H1 (cell line): ENCODE data around the gene PDZK1IP1. TPM values are rescaled to one million over a fixed set of nuclear protein-coding genes. Genes with fewer than 3 reads are reported as not detected.
A peak's percentile ranks its signal among the peaks of the same experiment; 100 is the strongest.

Source experiments
- CTCF ChIA-PET: fragments of 300-600 bp; sonication (Branson Sonifier 250); formaldehyde crosslinking; loops from one replicate; lab custom pipeline; 2021; ENCODE audit not compliant: partially characterized antibody; lab: Charles Lee
- POLR2A ChIA-PET: fragments of 300-600 bp; sonication (Branson Sonifier 250); formaldehyde crosslinking; loops from one replicate; lab custom pipeline; 2021; ENCODE audit warnings: inconsistent platforms; ENCODE audit not compliant: partially characterized antibody; lab: Charles Lee
- DNase-seq, 2 experiments: peaks; one replicate each; pipeline versions ENCODE4 v3.0.0 to v3.0.0-alpha.2; 2010 to 2022; ENCODE audit warnings: low spot score in 2 of 2, low read depth in 1 of 2, mixed read lengths in 1 of 2
- FAIRE-seq: peaks from 2 replicates; lab custom pipeline; 2011; peaks lifted over from hg19 to GRCh38; lab: Jason Lieb, UNC
- H2AFZ ChIP-seq: 2 replicates; pipeline ENCODE4 v1.8.1; 2012; ENCODE audit warnings: low read length, inconsistent platforms
- H2AK5ac ChIP-seq: 2 replicates; pipeline ENCODE4 v1.6.1; 2013; ENCODE audit warnings: low read depth, low read length
- H2BK120ac ChIP-seq: replicated peaks from 2 replicates; pipeline ENCODE3; 2013; ENCODE audit warnings: low read depth, low read length, inconsistent platforms
- H2BK12ac ChIP-seq: 2 replicates; pipeline ENCODE4 v1.6.1; 2013; ENCODE audit warnings: low read depth, low read length
- H2BK15ac ChIP-seq: 2 replicates; pipeline ENCODE4 v1.6.1; 2013; ENCODE audit warnings: low read length
- H2BK20ac ChIP-seq: 2 replicates; pipeline ENCODE4 v1.6.1; 2013; ENCODE audit warnings: low read length
- H2BK5ac ChIP-seq: 2 replicates; pipeline ENCODE4 v1.6.1; 2013; ENCODE audit warnings: low read depth, low read length
- H3K14ac ChIP-seq: 2 replicates; pipeline ENCODE4 v1.6.1; 2013; ENCODE audit warnings: inconsistent platforms; ENCODE audit not compliant: insufficient read length
- H3K18ac ChIP-seq: 2 replicates; pipeline ENCODE4 v1.6.1; 2013; ENCODE audit warnings: low read length; ENCODE audit errors: extremely low read depth
- H3K23ac ChIP-seq: 2 replicates; pipeline ENCODE4 v1.6.1; 2013; ENCODE audit warnings: inconsistent platforms; ENCODE audit not compliant: insufficient read length
- H3K23me2 ChIP-seq: 2 replicates; pipeline ENCODE4 v1.6.1; 2013; ENCODE audit warnings: low read depth, low read length
- H3K27ac ChIP-seq: 2 replicates; pipeline ENCODE4 v1.6.1; 2011; ENCODE audit warnings: low read depth, low read length, inconsistent platforms
- H3K27me3 ChIP-seq, 4 experiments: replicated peaks in 1 of 4; 1 replicate in 1 of 4; 2 replicates in 3 of 4; pipeline versions ENCODE4 v1.6.1 to v1.8.1; 2011 to 2013; ENCODE audit warnings: low read length in 3 of 4, mild to moderate bottlenecking in 3 of 4, inconsistent platforms in 2 of 4, mixed read lengths in 2 of 4, moderate library complexity in 1 of 4; ENCODE audit not compliant: control insufficient read depth in 3 of 4, insufficient read depth in 3 of 4; ENCODE audit errors: extremely low read depth in 1 of 4
- H3K36me3 ChIP-seq, 4 experiments: 2 replicates each; pipeline versions ENCODE4 v1.6.1 to v1.8.1; 2011 to 2013; ENCODE audit warnings: mild to moderate bottlenecking in 4 of 4, low read length in 3 of 4, moderate library complexity in 2 of 4, control low read depth in 1 of 4, inconsistent platforms in 1 of 4; ENCODE audit not compliant: insufficient read depth in 4 of 4, control insufficient read depth in 2 of 4
- H3K4ac ChIP-seq: replicated peaks from 2 replicates; pipeline ENCODE3; 2013; ENCODE audit warnings: low read length, low read depth, mixed read lengths, inconsistent platforms; ENCODE audit not compliant: insufficient read length
- H3K4me1 ChIP-seq, 4 experiments: replicated peaks in 1 of 4; 1 replicate in 1 of 4; 2 replicates in 3 of 4; pipeline versions ENCODE4 v1.6.1 to v1.8.1; 2011 to 2013; ENCODE audit warnings: low read length in 3 of 4, inconsistent platforms in 2 of 4, mixed read lengths in 1 of 4; ENCODE audit not compliant: insufficient read depth in 4 of 4, control insufficient read depth in 3 of 4
- H3K4me2 ChIP-seq, 2 experiments: 2 replicates each; pipeline versions ENCODE4 v1.6.1 to v1.8.1; 2011 to 2013; ENCODE audit warnings: low read depth in 2 of 2, low read length in 2 of 2, control low read depth in 1 of 2, inconsistent platforms in 1 of 2, mild to moderate bottlenecking in 1 of 2; ENCODE audit not compliant: insufficient read depth in 1 of 2
- H3K4me3 ChIP-seq, 4 experiments: fragments of 200-600, 300-600 bp in 1 of 4; sonication (generic), shearing (Covaris generic), sonication (Bioruptor Twin) in 1 of 4; 2 replicates each; pipeline versions ENCODE4 v1.5.1 to v1.8.1; 2011 to 2016; ENCODE audit warnings: low read length in 4 of 4, low read depth in 3 of 4, control low read depth in 2 of 4, inconsistent platforms in 2 of 4, mild to moderate bottlenecking in 2 of 4, mixed read lengths in 1 of 4, moderate library complexity in 1 of 4; ENCODE audit not compliant: insufficient read depth in 2 of 4; ENCODE audit errors: extremely low read depth in 1 of 4
- H3K56ac ChIP-seq: replicated peaks from 2 replicates; pipeline ENCODE3; 2013; ENCODE audit warnings: low read depth, mild to moderate bottlenecking, mixed read lengths, low read length, inconsistent platforms; ENCODE audit not compliant: insufficient read length
- H3K79me1 ChIP-seq: 2 replicates; pipeline ENCODE4 v1.6.1; 2013; ENCODE audit warnings: low read depth, low read length, control low read depth
- H3K79me2 ChIP-seq, 2 experiments: 2 replicates each; pipeline versions ENCODE4 v1.6.1 to v1.8.1; 2012 to 2013; ENCODE audit warnings: low read length in 2 of 2, mild to moderate bottlenecking in 2 of 2, inconsistent platforms in 1 of 2; ENCODE audit not compliant: insufficient read depth in 2 of 2, control insufficient read depth in 1 of 2
- H3K9ac ChIP-seq, 4 experiments: replicated peaks in 1 of 4; 1 replicate in 1 of 4; 2 replicates in 3 of 4; pipeline versions ENCODE4 v1.6.1 to v1.8.1; 2011 to 2013; ENCODE audit warnings: low read depth in 3 of 4, low read length in 3 of 4, control low read depth in 2 of 4, mild to moderate bottlenecking in 2 of 4, moderate library complexity in 2 of 4, inconsistent platforms in 1 of 4; ENCODE audit errors: extremely low read depth in 1 of 4
- H3K9me3 ChIP-seq, 2 experiments: 2 replicates each; pipeline versions ENCODE4 v1.6.1 to v1.8.1; 2012 to 2013; ENCODE audit warnings: mild to moderate bottlenecking in 2 of 2, moderate library complexity in 2 of 2, control low read depth in 1 of 2, inconsistent platforms in 1 of 2, low read depth in 1 of 2, low read length in 1 of 2, mixed read lengths in 1 of 2; ENCODE audit not compliant: insufficient read depth in 2 of 2
- H4K20me1 ChIP-seq, 2 experiments: replicated peaks in 1 of 2; 2 replicates each; pipeline versions ENCODE3 to v1.8.1; 2011 to 2013; ENCODE audit warnings: inconsistent platforms in 2 of 2, low read length in 2 of 2, mild to moderate bottlenecking in 1 of 2; ENCODE audit not compliant: insufficient read depth in 2 of 2, control insufficient read depth in 1 of 2
- H4K5ac ChIP-seq: 2 replicates; pipeline ENCODE4 v1.6.1; 2013; ENCODE audit warnings: low read length, low read depth, mixed read lengths, inconsistent platforms; ENCODE audit not compliant: insufficient read length
- H4K8ac ChIP-seq: 2 replicates; pipeline ENCODE4 v1.8.0; 2013; ENCODE audit warnings: mild to moderate bottlenecking, moderate library complexity, low read length, inconsistent platforms; ENCODE audit not compliant: insufficient read depth; ENCODE audit errors: extremely low read depth
- H4K91ac ChIP-seq: replicated peaks from 2 replicates; pipeline ENCODE3; 2013; ENCODE audit warnings: low read length, mixed read lengths, inconsistent platforms; ENCODE audit not compliant: insufficient read length
- CTBP2 ChIP-seq: IDR thresholded peaks from 2 replicates; pipeline ENCODE4 v1.7.0; 2011; ENCODE audit warnings: borderline replicate concordance, mild to moderate bottlenecking, moderate library complexity, mixed read lengths, low read length; ENCODE audit not compliant: insufficient read depth, insufficient read length
- E2F6 ChIP-seq: IDR thresholded peaks from 2 replicates; pipeline ENCODE4 v1.6.1; 2012; ENCODE audit warnings: inconsistent platforms
- EGR1 ChIP-seq: IDR thresholded peaks from 2 replicates; pipeline ENCODE4 v1.6.1; 2011; ENCODE audit warnings: low read depth, low read length, borderline replicate concordance
- EZH2 ChIP-seq: fragments of 200-600 bp; sonication (generic); IDR thresholded peaks from 2 replicates; pipeline ENCODE4 v1.7.1; 2012; ENCODE audit warnings: low read depth, mild to moderate bottlenecking, moderate library complexity, low read length, inconsistent platforms; ENCODE audit not compliant: severe bottlenecking
- GTF2F1 ChIP-seq: IDR thresholded peaks from 2 replicates; pipeline ENCODE4 v1.6.1; 2012; ENCODE audit warnings: low read depth, low read length, improper control_type of control experiment, borderline replicate concordance
- SP1 ChIP-seq: IDR thresholded peaks from 2 replicates; pipeline ENCODE4 v1.6.1; 2011; ENCODE audit warnings: low read depth, low read length
- TAF1 ChIP-seq: IDR thresholded peaks from 2 replicates; pipeline ENCODE4 v1.6.1; 2011; ENCODE audit warnings: mild to moderate bottlenecking, low read depth, low read length
- TAF7 ChIP-seq: optimal IDR thresholded peaks from 2 replicates; pipeline ENCODE3; 2011; ENCODE audit warnings: low read depth, mild to moderate bottlenecking, inconsistent platforms, low read length, moderate library complexity, borderline replicate concordance
- TCF12 ChIP-seq: IDR thresholded peaks from 2 replicates; pipeline ENCODE4 v1.6.1; 2011; ENCODE audit warnings: low read depth, mild to moderate bottlenecking, low read length
- WGBS, 2 experiments: shearing (Covaris generic) in 1 of 2; methylation state at CpG; one replicate each; pipeline versions ENCODE4 v1.1.6 to v1.1.7; 2013 to 2015; ENCODE audit warnings: low lambda C conversion rate in 2 of 2, mixed read lengths in 2 of 2, inconsistent platforms in 1 of 2, low coverage in 1 of 2, missing lambda C conversion rate in 1 of 2; ENCODE audit not compliant: insufficient replicate concordance in 2 of 2, insufficient coverage in 1 of 2, insufficient read length in 1 of 2; ENCODE audit errors: extremely low coverage in 1 of 2, missing lambda C conversion rate in 1 of 2; 5-methylcytosine and 5-hydroxymethylcytosine counted together
- polyA plus RNA-seq, 7 experiments: library from polyadenylated mRNA; depleted of rRNA in 3 of 7; stranded (reverse) in 5 of 7; unstranded in 2 of 7; fragments of >200 nt in 5 of 7; fragments of 200-250 nt in 2 of 7; gene quantifications; 1 replicate in 5 of 7; 2 replicates in 1 of 7; 4 replicates in 1 of 7; pipeline versions ENCODE4 v1.2.1 to v1.2.3, GENCODE V29; 2011 to 2013; ENCODE audit warnings: missing spikeins in 2 of 7, mixed read lengths in 2 of 7
- total RNA-seq: library from RNA; stranded (reverse); fragmentation: NEBNext Ultra II Directional; extraction: Animal tissue kit (Norgen Biotek cat#: 25700); gene quantifications from 2 replicates; pipeline ENCODE4 v1.2.1, GENCODE V29; 2021
- TF ChIP-seq, protein P1 (sequence below): IDR thresholded peaks from 2 replicates; pipeline ENCODE4 v1.6.1; 2011; ENCODE audit warnings: low read length, improper control_type of control experiment

Gene PDZK1IP1
- total and polyA plus RNA-seq, 2 of the 8 experiments (the other 6 are each of a cell fraction or from before 2014, with no cell fraction given), result 0.17 TPM; not detected in 1

DNA sequence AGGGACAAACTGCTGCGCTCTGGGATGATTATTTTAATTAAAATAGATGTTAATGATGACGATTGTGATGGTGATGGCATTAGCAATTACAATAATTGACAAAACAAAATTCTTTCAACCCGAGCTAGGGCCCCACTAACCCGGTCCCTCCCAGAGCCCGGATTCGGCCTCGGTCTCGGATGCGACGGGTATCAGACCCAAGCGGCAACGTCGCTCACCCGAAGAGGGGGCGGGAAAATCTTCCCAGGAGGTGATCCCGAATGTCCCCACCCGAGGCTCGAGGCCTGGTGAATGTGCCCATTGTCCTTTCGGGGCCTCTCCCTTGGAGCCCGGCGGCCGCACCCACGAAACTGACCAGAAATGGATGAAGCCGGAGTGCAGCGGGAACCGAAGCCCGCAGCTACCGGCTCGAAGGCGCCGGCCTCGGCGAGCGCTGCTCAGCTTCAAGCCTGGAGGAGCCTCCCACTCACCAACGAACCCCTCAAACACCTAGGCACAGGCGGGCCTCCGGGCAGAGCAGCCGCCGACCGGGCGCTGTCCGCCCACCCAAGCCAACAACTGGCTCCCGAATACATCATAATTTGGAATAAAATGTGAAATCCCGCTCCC lies 41.0 kb upstream of the PDZK1IP1 start:
- no peak overlapping the region for H2BK120ac ChIP-seq
- H3K9ac ChIP-seq, result no peak overlapping the region
- peaks cover 89 to 100% (median 100%) of the 10 kb centered on the region in 4 experiments for H3K27me3 ChIP-seq
- no peak overlapping the region for H2AK5ac ChIP-seq
- no peak overlapping the region for H3K14ac ChIP-seq
- H3K79me1 ChIP-seq, result no peaks in the 10 kb centered on the region
- H2BK15ac ChIP-seq, result no peak overlapping the region
- H3K79me2 ChIP-seq, result no peaks in the 10 kb centered on the region
- no peak overlapping the region for H2BK5ac ChIP-seq
- POLR2A ChIA-PET, result interaction anchor here (1.3 kb wide), 1 partner anchor 10 kb away, joined by 3 read pairs; no protein-coding TSS in a partner anchor
- CTCF ChIA-PET, result interaction anchor here (1.4 to 5.9 kb wide), 3 partner anchors 23 to 204 kb away, joined by 3 to 30 read pairs (median 5); no protein-coding TSS in a partner anchor
- H4K20me1 ChIP-seq, result peaks cover 4 to 9% of the 10 kb centered on the region in 2 experiments
- FAIRE-seq, result no peak
- DNase-seq, result peak in 1 of 2 experiments; percentile 80
- H3K23me2 ChIP-seq, result peaks cover 7% of the 10 kb centered on the region
- 1% methylated on average over 39 of the region's 44 CpGs; no CpG with 5 or more reads in 1 of the 2 experiments for WGBS, 2 experiments
- no peak overlapping the region for H3K27ac ChIP-seq
- no peak overlapping the region for H2BK20ac ChIP-seq
- peaks cover 11 to 40% (median 29%) of the 10 kb centered on the region in 4 experiments for H3K4me1 ChIP-seq
- peak overlapping the region; percentile 9 to 59 (median 28); a peak in 5 of 8 replicates for H3K4me3 ChIP-seq
- no peak overlapping the region for H4K91ac ChIP-seq
- no peak overlapping the region for H3K56ac ChIP-seq
- H4K5ac ChIP-seq, result no peak overlapping the region
- H4K8ac ChIP-seq, result no peak overlapping the region; the same call in 1 of the 2 replicates
- peak overlapping the region; percentile 53; the same call in 1 of the 2 replicates for H3K18ac ChIP-seq
- no peak overlapping the region for H3K4ac ChIP-seq
- no peak overlapping the region for H2AFZ ChIP-seq
- no peaks in the 10 kb centered on the region for H3K36me3 ChIP-seq
- peak overlapping the region; percentile 97; the same call in 1 of the 2 replicates for H2BK12ac ChIP-seq
- peak overlapping the region; percentile 71 to 97 for H3K4me2 ChIP-seq
- H3K23ac ChIP-seq, result no peak overlapping the region
- H3K9me3 ChIP-seq, result no peaks in the 10 kb centered on the region
- TF ChIP-seq TAF1, result no peak
- peak; percentile 54; the same call in 1 of the 2 replicates for TF ChIP-seq E2F6
- no peak for TF ChIP-seq TCF12
- no peak for TF ChIP-seq EGR1
- peak; percentile 88 for TF ChIP-seq EZH2
- no peak for TF ChIP-seq TAF7
- TF ChIP-seq CTBP2, result peak; percentile 82
- TF ChIP-seq, protein P1, sequence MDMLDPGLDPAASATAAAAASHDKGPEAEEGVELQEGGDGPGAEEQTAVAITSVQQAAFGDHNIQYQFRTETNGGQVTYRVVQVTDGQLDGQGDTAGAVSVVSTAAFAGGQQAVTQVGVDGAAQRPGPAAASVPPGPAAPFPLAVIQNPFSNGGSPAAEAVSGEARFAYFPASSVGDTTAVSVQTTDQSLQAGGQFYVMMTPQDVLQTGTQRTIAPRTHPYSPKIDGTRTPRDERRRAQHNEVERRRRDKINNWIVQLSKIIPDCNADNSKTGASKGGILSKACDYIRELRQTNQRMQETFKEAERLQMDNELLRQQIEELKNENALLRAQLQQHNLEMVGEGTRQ, result no peak
- 0 out of 2 replicates have a peak, but pooled peaks have one; percentile 15 for TF ChIP-seq SP1
- TF ChIP-seq GTF2F1, result no peak
